ENCODE results near the gene PITPNM2. TPM values are rescaled to one million over a fixed set of nuclear protein-coding genes. Genes with fewer than 3 reads are reported as not detected.
A peak's percentile ranks its signal among the peaks of the same experiment; 100 is the strongest.

The PITPNM2 gene
- total RNA-seq, 4 donors from 2014 or later, result 3.2 to 6.5 (median 4.2) TPM

GRCh38 chr12:123171967-123172366 lies 21.1 kb upstream of the PITPNM2 start:
- WGBS, 2 donors, result 74 to 75% methylated on average over 5 of the region's 5 CpGs
- DNase-seq (ENCODE audit: low spot score in 2 of 2), result no peak
- H3K4me3 ChIP-seq (ENCODE audit: low read depth, poor library complexity, severe bottlenecking), result no peak overlapping the region
- TF ChIP-seq, protein P1, sequence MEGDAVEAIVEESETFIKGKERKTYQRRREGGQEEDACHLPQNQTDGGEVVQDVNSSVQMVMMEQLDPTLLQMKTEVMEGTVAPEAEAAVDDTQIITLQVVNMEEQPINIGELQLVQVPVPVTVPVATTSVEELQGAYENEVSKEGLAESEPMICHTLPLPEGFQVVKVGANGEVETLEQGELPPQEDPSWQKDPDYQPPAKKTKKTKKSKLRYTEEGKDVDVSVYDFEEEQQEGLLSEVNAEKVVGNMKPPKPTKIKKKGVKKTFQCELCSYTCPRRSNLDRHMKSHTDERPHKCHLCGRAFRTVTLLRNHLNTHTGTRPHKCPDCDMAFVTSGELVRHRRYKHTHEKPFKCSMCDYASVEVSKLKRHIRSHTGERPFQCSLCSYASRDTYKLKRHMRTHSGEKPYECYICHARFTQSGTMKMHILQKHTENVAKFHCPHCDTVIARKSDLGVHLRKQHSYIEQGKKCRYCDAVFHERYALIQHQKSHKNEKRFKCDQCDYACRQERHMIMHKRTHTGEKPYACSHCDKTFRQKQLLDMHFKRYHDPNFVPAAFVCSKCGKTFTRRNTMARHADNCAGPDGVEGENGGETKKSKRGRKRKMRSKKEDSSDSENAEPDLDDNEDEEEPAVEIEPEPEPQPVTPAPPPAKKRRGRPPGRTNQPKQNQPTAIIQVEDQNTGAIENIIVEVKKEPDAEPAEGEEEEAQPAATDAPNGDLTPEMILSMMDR (IDR thresholded peaks at IDR 0.05), result no peak
- no peak for TF ChIP-seq POLR2A (IDR thresholded peaks at IDR 0.05)
- intact Hi-C loops (cut with DNase I; ENCODE audit: low total_unique reads), result no loop called here

- no peak overlapping the region for H3K4me3 ChIP-seq (ENCODE audit: low read depth, poor library complexity, severe bottlenecking)
- intact Hi-C loops (cut with DNase I; ENCODE audit: low total_unique reads), result no loop called here
- no peak for DNase-seq (ENCODE audit: low spot score in 2 of 2)
- WGBS, 2 donors, result 47 to 48% methylated on average over 2 of the region's 2 CpGs
- TF ChIP-seq, protein P1 (IDR thresholded peaks at IDR 0.05), result no peak
- no peak for TF ChIP-seq POLR2A (IDR thresholded peaks at IDR 0.05)
These were observed 16.4 kb upstream of the PITPNM2 start for GRCh38 chr12:123167329-123167728.

GRCh38 chr12:123165537-123165936 lies 14.6 kb upstream of the PITPNM2 start:
- WGBS, 2 donors, result 82 to 89% methylated on average over 4 of the region's 4 CpGs
- peak in 1 of 2 donors; percentile 53 for DNase-seq (ENCODE audit: low spot score in 2 of 2)
- no peak for TF ChIP-seq POLR2A (IDR thresholded peaks at IDR 0.05)
- TF ChIP-seq, protein P1 (IDR thresholded peaks at IDR 0.05), result no peak
- no peak overlapping the region for H3K4me3 ChIP-seq (ENCODE audit: low read depth, poor library complexity, severe bottlenecking)
- intact Hi-C loops (cut with DNase I; ENCODE audit: low total_unique reads), result no loop called here

GRCh38 chr12:123164710-123165261 lies 13.9 kb upstream of the PITPNM2 start:
- 94 to 95% methylated on average over 9 of the region's 9 CpGs for WGBS, 2 donors
- TF ChIP-seq, protein P1 (IDR thresholded peaks at IDR 0.05), result no peak
- no peak for TF ChIP-seq POLR2A (IDR thresholded peaks at IDR 0.05)
- no peak overlapping the region for H3K4me3 ChIP-seq (ENCODE audit: low read depth, poor library complexity, severe bottlenecking)
- intact Hi-C loops (cut with DNase I; ENCODE audit: low total_unique reads), result no loop called here
- peak in 1 of 2 donors; percentile 34 for DNase-seq (ENCODE audit: low spot score in 2 of 2)

GRCh38 chr12:123164222-123164621 lies 13.3 kb upstream of the PITPNM2 start:
- no peak overlapping the region for H3K4me3 ChIP-seq (ENCODE audit: low read depth, poor library complexity, severe bottlenecking)
- WGBS, 2 donors, result 89 to 95% methylated on average over 3 of the region's 3 CpGs
- no peak for DNase-seq (ENCODE audit: low spot score in 2 of 2)
- no peak for TF ChIP-seq POLR2A (IDR thresholded peaks at IDR 0.05)
- TF ChIP-seq, protein P1 (IDR thresholded peaks at IDR 0.05), result no peak
- intact Hi-C loops (cut with DNase I; ENCODE audit: low total_unique reads), result no loop called here

- no peak for TF ChIP-seq POLR2A (IDR thresholded peaks at IDR 0.05)
- 53 to 55% methylated on average over 3 of the region's 3 CpGs for WGBS, 2 donors
- no peak overlapping the region for H3K4me3 ChIP-seq (ENCODE audit: low read depth, poor library complexity, severe bottlenecking)
- DNase-seq (ENCODE audit: low spot score in 2 of 2), result no peak
- intact Hi-C loops (cut with DNase I; ENCODE audit: low total_unique reads), result no loop called here
These were observed 12.3 kb upstream of the PITPNM2 start for GRCh38 chr12:123163227-123163626.

Data from lower leg skin (tissue), 4 donors.